ENCODE results near the gene ATP8B2.

ATP8B2 gene

DNA sequence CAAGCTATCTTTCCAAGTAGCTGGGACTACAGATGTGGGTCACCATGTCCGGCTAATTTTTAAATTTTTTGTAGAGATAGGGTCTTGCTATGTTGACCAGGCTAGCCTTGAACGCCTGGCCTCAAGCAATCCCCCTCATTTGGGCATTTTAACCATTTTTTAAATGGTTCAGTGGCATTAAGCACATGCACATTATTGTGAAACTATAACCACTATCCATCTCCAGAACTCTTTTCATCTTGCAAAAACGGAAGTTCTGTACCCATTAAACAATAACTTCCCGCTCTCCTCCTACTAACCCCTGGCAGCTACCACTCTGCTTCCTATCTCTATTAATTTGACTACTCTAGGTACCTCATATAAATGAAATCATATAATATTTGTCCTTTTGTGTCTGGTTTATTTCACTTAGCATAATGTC lies 75.1 kb downstream of the ATP8B2 start:
- DNase-seq = no peak
